Dermis microvascular lymphatic vessel endothelial cell (primary cell): ENCODE results near the gene APOL3. TPM values are rescaled to one million over a fixed set of nuclear protein-coding genes. Genes with fewer than 3 reads are reported as not detected.
"Not testable (repeated sequence)": the region's sequence is repeated elsewhere in the genome, so short reads cannot be mapped to it uniquely, and the experiment has no call there.

ENCODE experiments used
- DNase-seq, 2 donors: peaks; one replicate each; pipeline versions ENCODE4 v3.0.0 to v3.0.0-alpha.2; 2010; ENCODE audit warnings: low read depth in 2 of 2
- total RNA-seq: library from RNA; depleted of rRNA; stranded (reverse); fragments of >200 nt; gene quantifications from 2 replicates; pipeline ENCODE4 v1.2.1, GENCODE V29; 2014

APOL3 gene
- total RNA-seq, 1 donor from 2014 or later, result 118 TPM

DNA sequence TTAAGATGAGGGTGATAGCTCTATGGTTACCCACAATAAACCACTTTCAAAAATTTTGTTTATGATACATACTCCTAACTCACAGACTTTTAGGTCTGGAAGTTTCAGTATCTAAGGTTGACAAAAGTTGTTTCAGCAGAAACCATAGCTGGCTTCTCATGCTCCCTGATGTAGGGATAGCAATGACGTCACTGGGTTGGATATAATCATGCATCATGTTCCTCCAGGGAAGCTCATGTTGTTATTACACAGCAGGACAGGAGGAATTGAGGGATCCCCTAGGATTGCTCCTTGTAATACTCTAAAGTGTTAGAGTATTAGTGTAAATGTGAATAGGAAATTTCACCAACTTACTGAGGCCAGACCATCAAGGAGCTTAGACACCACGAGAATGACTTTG, 23.6 kb downstream of the APOL3 start:
- DNase-seq, result no peak

DNA sequence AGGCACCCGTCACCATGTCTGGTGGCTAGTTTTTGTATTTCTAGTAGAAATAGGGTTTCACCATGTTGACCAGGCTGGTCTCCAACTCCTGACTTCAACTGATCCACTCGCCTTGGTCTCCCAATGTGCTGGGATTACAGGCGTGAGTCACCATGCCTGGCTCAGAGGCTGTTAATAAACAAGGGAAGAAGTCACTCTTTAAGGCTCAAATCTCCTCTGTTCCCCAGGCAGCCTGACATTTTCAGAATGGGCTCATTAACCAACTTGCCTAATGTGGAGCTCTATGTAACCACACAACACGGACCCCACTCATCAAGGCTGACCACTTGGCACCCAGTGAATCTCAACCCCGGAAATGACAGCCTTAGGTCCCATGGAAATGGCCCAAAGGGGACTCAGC, 24.1 kb downstream of the APOL3 start:
- no peak for DNase-seq

DNA sequence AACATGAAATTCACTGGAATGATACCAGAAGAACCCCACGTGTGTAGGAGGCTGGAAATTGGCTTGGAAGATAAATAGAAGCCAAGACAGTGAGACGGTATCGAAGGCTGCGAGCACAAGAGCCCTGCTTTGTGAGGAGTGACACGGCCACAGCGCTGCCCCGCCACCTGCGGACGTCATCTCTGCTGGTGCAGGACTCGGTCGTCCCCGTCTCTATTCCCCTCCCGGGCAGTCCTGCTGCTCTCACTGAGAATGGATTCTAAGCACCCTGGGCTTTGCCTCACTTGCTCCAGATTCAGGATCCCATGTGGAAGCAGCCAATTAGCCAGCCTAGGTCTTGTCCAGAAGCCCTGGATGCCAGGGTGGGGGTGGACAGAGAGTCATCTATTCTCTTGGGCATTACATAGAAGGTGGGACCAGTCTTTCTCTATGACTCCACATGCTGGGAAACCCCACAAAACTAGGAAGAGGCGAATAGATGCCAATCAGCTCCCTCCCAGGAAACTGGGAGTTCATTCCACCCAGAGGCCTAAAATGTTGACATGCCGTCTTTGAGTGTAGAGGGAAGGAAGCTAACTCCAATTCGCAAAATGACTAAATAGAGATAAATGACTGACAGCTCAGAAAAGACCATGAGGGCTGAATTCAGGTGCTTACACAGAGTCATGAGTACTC, 25.1 kb downstream of the APOL3 start:
- DNase-seq, result no peak

DNA sequence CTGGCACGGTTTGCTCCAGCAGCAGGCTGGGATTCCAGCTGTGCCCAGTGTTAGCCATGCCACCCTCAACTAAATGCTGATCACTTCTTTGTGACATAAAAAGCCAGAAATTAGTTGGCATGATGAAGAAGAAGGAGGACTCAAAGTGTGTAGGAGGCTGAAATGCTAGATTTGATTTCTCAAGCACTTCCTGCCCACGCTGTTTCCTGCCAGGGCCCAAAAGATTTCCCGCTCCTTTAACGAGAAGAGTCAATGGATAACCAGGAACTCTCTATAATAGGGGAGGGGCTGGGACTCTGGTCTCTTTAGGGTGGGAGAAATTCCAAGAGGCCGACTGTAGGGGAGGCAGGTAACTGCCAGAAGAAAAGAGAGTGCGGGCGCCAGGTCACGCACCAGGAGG, 26.4 kb downstream of the APOL3 start:
- no peak for DNase-seq

DNA sequence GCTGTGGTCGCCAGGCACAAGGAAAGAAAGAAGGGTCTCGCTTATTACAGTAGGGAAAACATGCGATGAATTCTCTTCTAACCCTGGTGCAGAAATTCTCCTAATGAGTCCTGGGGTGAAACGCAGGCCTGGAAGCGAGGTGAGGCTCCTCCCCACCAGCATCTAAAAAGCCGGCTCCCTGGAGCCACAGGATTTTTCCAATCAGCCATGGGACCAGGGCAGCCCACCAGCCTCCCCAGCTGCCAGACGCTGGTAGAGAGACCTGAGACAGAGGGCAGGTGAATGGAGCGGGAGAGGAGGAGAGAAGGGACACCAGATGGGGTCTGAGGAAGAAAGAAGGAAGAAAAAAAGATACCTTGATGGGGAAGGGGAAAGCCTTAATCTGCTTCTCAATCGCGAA, 28.6 kb downstream of the APOL3 start:
- no peak for DNase-seq

DNA sequence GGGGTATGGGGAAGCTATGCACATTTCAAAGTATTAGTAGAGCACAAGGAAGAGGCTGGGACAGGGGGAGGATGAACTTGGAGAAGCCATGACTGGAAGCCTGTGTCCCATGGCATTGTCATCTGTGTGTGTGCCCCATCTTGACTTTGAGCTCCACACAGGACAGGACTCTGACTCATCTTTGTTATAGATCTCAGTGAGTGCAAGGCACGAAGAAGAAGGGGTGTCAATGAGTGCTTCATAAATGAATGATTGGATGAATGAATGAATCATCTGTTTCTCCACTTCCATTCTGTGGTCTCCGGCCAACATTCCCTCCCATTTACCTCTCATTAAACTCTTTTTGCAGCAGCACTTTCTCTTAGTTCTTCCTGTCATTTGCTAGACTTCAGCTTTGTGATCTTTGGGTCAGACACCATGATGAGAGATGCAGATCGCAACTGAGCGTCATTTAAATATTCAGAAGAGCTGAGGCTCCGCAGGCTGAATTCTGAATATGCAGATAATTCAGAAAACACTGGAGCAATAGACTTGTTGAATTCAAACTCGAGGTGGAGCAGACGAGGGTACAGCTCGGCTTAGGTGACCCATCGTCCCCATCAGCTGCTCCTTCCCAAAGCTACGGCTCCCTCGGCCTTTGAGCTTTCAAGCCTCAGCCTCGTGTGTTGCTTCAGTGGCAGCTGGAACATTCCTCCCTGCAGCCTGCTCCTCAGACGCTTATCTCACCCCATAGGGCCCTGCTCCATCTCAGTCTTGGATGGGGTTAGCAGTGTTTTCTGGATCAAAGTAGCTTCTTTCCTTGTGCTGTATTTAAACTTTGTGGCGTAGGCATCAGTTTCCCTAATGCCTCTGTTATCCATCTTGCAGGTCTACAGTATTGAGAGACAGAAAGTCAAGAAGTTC, 30.8 kb downstream of the APOL3 start:
- no peak for DNase-seq

DNA sequence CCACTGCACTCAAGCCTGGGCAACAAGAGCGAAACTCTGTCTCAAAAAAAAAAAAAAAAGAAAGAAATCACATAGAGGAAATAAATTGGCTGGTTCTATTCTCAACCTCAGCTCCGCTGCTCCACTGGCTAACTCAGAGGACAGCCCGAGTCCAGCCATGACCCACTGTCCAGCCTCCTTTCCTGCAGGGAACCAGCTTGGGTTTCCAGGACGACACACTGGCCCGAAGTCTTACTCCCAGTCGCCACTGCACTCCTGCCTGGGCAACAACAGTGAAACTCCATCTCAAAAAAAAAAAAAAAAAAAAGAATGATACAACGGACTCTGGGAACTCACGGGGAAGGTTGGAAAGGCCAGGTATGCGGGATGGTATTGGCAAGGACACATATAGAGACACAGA, 31.5 kb downstream of the APOL3 start:
- DNase-seq, result no peak

DNA sequence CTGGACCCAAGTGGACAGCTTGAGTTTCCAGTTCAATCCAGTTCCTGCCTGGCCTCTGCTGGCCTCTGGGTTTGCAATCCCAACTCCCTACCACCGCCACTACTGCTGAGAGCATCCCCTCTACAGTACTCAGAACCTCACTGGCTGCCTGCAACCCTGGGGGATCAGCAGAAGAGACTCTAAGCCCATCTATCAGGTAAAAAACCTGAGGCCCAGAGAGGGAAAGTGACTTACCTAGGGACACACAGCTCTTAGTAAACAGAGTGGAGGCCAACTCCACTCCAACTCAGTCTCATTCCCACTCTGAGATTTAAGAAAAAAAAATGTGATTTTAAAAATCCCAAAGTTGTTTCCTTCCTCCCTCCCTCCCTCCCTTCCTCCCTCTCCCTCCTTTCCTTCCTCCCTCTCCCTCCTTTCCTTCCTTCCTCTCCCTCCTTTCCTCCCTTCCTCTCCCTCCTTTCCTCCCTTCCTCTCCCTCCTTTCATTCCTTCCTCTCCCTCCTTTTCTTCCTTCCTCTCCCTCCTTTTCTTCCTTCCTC, 34.5 kb downstream of the APOL3 start:
- no peak for DNase-seq

DNA sequence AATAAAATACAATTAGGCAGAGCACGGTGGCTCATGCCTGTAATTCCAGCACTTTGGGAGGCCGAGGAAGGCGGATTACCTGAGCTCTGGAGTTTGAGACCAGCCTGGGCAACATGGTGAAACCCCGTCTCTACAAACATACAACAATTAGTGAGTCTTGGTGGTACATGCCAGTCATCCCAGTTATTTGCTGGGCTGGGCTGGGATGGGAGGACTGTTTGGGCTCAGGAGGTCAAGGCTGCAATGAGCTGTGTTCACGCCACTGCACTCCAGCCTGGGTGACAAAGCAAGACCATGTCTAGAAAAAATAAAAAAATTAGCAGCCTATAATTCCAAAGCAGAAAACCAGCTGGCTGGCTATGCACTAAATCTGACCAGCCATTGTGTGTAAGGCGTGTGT, 35.1 kb downstream of the APOL3 start:
- no peak for DNase-seq

DNA sequence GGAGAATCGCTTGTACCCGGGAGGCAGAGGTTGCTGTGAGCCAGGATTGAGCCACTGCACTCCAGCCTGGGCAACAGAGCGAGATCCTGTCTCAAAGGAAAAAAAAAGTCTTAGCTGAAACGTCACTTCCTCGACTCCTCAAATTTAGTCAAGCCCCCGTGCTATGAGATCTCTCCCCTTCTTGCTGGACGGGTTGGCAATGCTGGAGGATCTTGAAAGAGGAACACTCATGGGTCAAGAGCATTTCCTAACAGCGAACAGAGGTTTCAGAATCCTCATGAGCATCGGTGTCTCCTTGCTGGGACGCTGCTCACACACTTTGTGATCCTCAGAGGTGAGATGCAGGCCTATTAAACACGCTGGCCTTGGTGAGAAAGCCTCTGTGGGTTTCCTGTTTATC, 35.9 kb downstream of the APOL3 start:
- DNase-seq, result no peak

DNA sequence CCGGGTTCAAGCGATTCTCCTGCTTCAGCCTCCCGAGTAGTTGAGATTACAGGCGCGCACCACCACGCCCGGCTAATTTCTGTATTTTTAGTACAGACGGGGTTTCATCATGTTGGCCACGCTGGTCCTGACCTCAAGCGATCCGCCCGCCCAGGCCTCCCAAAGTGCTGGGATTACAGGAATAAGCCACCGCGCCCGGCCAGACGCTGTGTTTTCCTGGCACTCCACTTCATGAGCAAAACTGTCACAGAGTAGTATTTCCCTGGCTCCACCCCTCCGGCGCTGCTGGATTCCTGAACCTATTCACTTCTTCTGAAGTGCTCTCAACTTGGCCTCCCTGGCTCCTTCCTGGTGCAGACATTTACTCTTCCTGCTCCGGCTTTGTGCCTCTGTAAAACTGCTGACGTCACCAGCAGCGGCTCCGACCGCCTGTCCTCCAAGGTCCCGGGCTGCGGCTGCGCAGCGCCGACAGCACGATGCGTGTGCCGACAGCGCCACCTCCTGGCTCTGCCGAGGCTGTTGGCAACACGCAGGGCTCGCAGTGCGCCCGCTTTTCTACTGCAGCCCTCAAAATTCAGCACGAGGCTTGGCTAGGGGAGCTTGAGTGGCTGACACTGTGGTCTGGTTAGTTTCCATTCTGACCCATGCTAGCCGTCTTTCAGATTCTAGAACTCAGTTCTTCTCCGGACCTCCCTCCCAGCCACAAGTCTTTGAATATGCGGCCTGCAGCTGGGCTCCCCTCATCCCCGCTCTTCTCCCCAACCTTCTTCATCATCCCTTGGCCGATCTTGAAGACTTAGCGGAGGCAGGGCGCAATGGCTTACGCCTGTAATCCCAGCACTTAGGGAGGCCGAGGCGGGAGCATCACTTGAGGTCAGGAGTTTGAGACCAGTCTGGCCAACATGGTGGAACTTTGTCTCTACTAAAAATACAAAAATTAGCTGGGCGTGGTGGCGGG, 36.6 kb downstream of the APOL3 start:
- peak; percentile 93 to 97 for DNase-seq

DNA sequence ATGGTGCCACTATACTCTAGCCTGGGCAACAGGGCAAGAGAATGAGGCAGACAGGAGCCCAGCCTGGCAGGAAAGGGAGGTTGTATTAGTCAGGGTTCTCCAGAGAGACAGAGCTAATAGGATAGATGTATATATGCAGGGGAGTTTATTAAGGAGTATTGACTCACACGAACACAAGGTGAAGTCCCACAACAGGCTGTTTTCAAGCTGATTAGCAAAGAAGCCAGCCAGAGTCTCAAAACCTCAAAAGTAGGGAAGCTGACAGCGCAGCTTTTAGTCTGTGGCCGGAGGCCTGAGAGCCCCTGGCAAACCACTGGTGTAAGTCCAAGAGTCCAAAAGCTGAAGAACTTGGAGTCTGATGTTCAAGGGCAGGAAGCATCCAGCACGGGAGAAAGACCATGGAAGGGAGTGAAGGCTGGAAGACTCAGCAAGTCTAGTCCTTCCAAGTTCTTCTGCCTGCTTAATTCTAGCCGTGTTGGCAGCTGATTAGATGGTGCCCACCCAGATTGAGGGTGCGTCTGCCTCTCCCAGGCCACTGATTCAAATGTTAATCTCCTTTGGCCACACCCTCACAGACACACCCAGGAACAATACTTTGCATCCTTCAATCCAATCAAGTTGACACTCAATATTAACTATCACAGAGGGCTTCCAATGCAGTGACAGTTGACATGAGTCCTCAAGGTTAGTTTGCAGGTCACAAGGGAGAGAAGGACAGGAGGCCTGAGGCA, 39.8 kb downstream of the APOL3 start:
- not testable (repeated sequence) for DNase-seq

DNA sequence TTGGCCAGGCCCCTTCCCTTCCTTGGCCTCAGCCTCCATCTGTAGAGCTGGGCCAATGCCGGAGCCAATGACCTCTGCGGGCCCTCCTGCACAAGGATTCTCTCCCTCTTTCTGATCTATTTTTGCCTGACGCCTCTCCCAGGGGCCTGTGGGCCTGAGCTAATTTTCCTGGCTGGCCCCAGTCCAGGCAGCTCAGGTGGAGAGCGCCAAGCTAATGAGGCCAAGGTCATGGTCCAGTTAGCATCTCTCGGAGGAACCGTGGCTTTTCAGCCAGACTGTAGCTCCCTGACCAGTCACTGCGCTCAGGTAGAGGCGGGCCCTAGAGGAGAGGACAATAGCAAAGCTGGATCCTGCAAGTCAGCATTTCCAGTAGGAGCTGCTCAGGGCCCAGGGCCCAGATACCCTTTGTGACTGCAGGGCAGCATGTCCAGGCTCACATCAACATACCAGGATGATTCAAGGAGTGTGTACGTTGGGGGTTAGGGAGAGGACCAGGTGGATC, 43.5 kb downstream of the APOL3 start:
- no peak for DNase-seq

DNA sequence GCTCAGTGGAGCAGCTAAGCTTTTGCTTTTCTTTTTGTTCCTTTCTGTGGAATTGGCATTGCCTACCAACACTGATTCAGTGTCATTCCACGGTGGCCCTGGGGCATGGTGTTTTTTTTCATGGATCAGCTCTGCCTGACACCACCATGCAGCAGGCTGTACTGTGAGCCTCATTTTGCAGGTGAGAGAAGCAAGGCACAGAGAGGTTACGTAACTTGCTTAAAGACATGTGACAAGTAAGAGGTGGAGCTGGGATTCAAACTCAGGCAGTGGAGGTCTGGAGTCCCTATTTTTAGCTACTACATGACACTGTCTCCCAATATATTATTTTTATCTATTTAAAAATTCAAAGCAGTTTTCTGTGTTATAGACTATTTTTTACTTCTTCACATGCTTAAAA, 44.4 kb downstream of the APOL3 start:
- DNase-seq, result no peak

DNA sequence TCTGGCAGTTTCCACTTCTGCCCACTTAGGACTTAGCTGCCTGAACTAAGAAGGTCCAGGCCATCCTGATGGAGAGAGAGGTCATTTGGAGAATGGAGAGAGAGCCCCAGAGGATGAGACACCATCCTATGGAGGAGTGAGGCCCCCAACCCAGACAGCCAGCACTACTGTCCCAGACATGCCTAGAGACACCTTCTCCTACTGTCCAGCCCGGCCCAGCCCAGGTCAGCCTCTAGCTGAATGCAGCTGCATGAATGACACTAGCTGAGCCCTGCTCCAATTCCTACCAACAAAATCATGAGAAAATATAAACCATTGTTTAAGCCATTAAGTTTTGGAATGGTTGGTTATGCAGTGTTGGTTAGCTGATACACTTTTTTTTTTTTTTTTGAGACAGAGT, 47.4 kb downstream of the APOL3 start:
- no peak for DNase-seq

DNA sequence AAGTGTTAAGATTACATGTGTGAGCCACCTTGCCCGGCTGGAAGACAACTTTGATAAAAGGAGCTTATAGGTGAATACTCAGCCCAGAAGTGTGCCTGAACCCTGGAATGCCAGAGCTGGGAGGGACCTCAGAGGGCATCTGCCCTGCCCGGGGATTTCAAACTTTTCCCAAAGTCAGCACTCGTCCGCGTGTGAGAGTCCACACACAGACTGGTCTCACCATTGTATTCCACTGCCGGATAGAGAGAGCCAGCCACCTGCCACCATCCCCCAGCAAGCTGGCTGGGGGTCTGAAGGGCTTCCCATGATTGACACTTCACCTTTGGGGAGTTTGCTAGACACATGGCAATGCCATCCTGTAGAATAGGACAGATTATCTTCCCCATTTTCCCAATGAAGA, 49.2 kb downstream of the APOL3 start:
- no peak for DNase-seq

DNA sequence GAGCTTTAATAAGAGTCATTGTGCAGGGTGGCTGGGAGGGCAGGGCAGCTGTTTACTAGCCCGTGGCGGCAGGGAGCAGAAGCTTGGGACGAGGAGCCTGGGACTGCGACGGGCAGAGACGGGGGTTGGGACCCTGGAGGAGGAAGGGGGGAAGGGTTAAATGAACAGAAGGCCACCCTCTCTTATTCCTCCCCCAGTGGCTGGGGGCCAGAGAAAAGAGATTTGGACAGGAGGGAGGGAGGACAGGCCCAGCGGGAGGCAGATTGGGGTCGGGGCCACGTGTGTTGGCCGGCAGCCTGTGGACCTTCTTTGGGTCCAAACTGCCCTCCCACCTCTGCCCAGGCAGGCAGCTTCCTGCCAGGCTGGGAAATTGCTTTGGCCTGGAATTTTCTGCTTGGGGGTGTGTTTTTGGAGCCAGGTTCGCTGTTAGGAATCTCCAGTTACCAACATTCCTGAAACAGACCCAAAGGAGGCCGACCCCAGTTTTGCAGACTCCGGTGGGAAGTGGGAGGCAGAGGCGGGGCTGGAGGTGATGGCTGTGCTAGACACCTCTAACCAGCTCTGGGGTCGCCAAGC, 50.2 kb downstream of the APOL3 start:
- DNase-seq, result peak in 1 of 2 donors; percentile 31

DNA sequence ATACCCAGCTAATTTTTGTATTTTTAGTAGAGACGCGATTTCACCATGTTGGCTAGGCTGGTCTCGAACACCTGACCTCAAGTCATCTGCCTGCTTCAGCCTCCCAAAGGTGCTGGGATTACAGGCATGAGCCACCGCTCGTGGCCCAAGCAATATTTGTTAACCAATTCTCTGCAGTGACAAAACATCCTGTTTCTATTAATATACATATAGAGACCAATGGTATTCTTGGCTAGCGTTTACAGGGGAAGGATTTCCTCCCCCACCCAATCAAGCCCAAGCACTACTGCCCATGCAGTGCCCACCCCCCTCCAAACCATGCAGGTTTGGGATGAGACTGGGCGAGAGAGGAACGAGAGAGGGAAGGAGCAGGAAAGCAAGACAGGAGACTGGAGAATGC, 53.1 kb downstream of the APOL3 start:
- peak; percentile 24 to 55 for DNase-seq

DNA sequence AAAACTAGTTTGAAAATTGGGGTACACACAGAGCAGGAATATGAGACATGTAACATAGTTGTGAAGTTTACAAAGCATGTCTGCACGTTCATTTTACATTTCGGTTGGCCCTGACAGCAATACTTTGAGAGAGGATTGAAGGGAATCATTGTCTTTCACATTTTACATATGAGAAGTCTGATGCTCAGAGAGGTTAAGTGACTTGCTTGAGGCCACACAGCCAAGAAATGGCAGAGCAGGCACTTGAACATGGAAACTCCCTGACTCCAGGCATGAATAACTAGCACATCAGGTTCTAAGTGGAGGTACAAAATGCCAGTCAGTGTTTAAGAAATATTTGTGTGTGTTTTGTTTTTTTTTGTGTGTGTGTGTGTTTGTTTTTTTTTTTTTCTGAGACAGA, 53.6 kb downstream of the APOL3 start:
- DNase-seq, result no peak

DNA sequence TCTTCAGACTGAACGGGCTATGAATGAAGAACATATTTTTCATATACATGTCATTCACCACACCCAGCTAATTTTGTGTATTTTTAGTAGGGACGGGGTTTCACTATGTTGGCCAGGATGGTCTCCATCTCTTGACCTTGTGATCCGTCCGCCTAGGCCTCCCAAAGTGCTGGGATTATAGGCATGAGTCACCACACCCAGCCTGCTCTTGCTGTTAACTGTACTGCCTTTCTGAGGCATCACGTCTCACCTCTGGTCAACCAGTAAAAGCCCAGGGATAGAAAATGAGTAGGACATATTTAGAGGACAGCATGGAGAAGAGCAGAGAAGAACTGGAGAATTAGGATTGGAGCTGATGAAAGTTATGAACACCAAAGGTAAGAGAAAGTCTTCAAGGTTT, 55.6 kb downstream of the APOL3 start:
- DNase-seq, result no peak
